Panc1 (cell line): ENCODE results near the gene CCDC187. TPM values are rescaled to one million over a fixed set of nuclear protein-coding genes. Genes with fewer than 3 reads are reported as not detected.

Experiments used
- ATAC-seq: fragments of 200-7000 bp; cut with Tn5 transposase; 2 replicates; pipeline ENCODE4 v1.9.1; 2020; ENCODE audit warnings: mild to moderate bottlenecking, moderate library complexity
- BruUV-seq: library from RNA; stranded (reverse); fragments of 400-500 nt; replicated peaks from 2 replicates; lab custom pipeline; 2021; lab: Mats Ljungman, UMichigan
- CTCF ChIA-PET: fragments of 300-600 bp; sonication (Branson Sonifier 250); formaldehyde crosslinking; loops from one replicate; lab custom pipeline; 2022; ENCODE audit warnings: antibody characterized with exemption; lab: Charles Lee
- POLR2A ChIA-PET: fragments of 300-600 bp; sonication (Branson Sonifier 250); formaldehyde crosslinking; loops from one replicate; lab custom pipeline; 2022; ENCODE audit warnings: antibody characterized with exemption; lab: Charles Lee
- DNase-seq: peaks from one replicate; pipeline ENCODE4 v3.0.0-alpha.2; 2010; ENCODE audit warnings: low read depth, low spot score
- H3K27ac ChIP-seq: 2 replicates; pipeline ENCODE4 v1.5.1; 2011; ENCODE audit warnings: mild to moderate bottlenecking, low read length, inconsistent platforms
- H3K27me3 ChIP-seq: fragments of 200-500 bp; sonication (Bioruptor generic); 2 replicates; pipeline ENCODE4 v1.6.0; 2014; ENCODE audit warnings: low read length, inconsistent platforms; ENCODE audit not compliant: control insufficient read depth, insufficient read depth
- H3K36me3 ChIP-seq: fragments of 200-500 bp; sonication (Bioruptor generic); 2 replicates; pipeline ENCODE4 v1.5.1; 2014; ENCODE audit warnings: inconsistent platforms, mild to moderate bottlenecking, low read length, moderate library complexity; ENCODE audit not compliant: control insufficient read depth, insufficient read depth
- H3K4me1 ChIP-seq: 2 replicates; pipeline ENCODE4 v1.5.1; 2011; ENCODE audit warnings: inconsistent platforms, mild to moderate bottlenecking, low read length, moderate library complexity; ENCODE audit not compliant: control insufficient read depth, insufficient read depth
- H3K4me3 ChIP-seq, 2 experiments: 2 replicates each; pipeline ENCODE4 v1.5.1; 2011 to 2012; ENCODE audit warnings: low read depth in 2 of 2, low read length in 2 of 2, mild to moderate bottlenecking in 2 of 2, inconsistent platforms in 1 of 2, moderate library complexity in 1 of 2
- H3K9me3 ChIP-seq: fragments of 200-500 bp; sonication (Bioruptor generic); 2 replicates; pipeline ENCODE4 v1.5.1; 2014; ENCODE audit warnings: low read depth, mild to moderate bottlenecking, inconsistent platforms, low read length, moderate library complexity; ENCODE audit not compliant: control insufficient read depth, insufficient read depth
- CTCF ChIP-seq: fragments of 450-650 bp; IDR thresholded peaks from 2 replicates; pipeline ENCODE4 v1.5.1; 2017; ENCODE audit warnings: mild to moderate bottlenecking
- POLR2AphosphoS5 ChIP-seq: IDR thresholded peaks from 2 replicates; pipeline ENCODE4 v1.6.1; 2012; ENCODE audit warnings: mild to moderate bottlenecking, low read depth, low read length, moderate library complexity
- REST ChIP-seq, 2 experiments: IDR thresholded peaks; 2 replicates each; pipeline ENCODE4 v1.6.1; 2011 to 2012; ENCODE audit warnings: low read depth in 2 of 2, control low read depth in 1 of 2, low read length in 1 of 2, mild to moderate bottlenecking in 1 of 2, moderate library complexity in 1 of 2; ENCODE audit not compliant: insufficient read depth in 1 of 2
- SIN3A ChIP-seq: IDR thresholded peaks from 2 replicates; pipeline ENCODE4 v1.6.1; 2012; ENCODE audit warnings: low read depth, mild to moderate bottlenecking, low read length, moderate library complexity, borderline replicate concordance; ENCODE audit not compliant: insufficient read depth
- TCF7L2 ChIP-seq: IDR thresholded peaks from 2 replicates; pipeline ENCODE4 v1.6.1; 2011; ENCODE audit warnings: mild to moderate bottlenecking, low read depth, low read length, inconsistent platforms
- in situ Hi-C: cut with HindIII; loops from 2 replicates; pipeline ENCODE4 v1.10.0; 2016; ENCODE audit warnings: low sequenced_read_pairs, low pct_unique_long_range_greater_than_20kb
- intact Hi-C: fragments of 100-400 bp; cut with micrococcal nuclease; formaldehyde crosslinking; loops from one replicate; pipeline ENCODE4 v1.10.0; 2022; ENCODE audit not compliant: unreplicated experiment
- total RNA-seq: library from RNA; stranded (reverse); gene quantifications from one replicate; pipeline ENCODE4 v1.2.1, GENCODE V29; 2021; ENCODE audit not compliant: unreplicated experiment

CCDC187 gene
- total RNA-seq, 1 experiment from 2014 or later, result not detected

GRCh38 chr9:136244969-136245218 is 59.0 kb downstream of the CCDC187 start:
- Histone ChIP-seq H3K36me3 (peaks cover 4% of the 10 kb centered on the region; the same call in 1 of the 2 replicates), H3K9me3 (no peaks in the 10 kb centered on the region), H3K4me1 (peaks cover 15% of the 10 kb centered on the region), H3K4me3 (peak overlapping the region; percentile 71 to 84), H3K27ac (peak overlapping the region; percentile 86), H3K27me3 (no peaks in the 10 kb centered on the region)
- ChIA-PET CTCF (no interaction called here), POLR2A (no interaction called here)
- no peak for DNase-seq
- no peak for ATAC-seq
- intact Hi-C loops (no loop called here), in situ Hi-C loops (no loop called here)
- TF ChIP-seq SIN3A (no peak), CTCF (no peak), REST (IDR thresholded peaks at IDR 0.05; ENCODE audit: insufficient read depth in 1 of 2, low read depth in 2 of 2, low read length in 1 of 2) (no peak), TCF7L2 (no peak), POLR2AphosphoS5 (no peak)
- no TSS peak for BruUV-seq

- peak overlapping the region; percentile 86 for H3K27ac ChIP-seq
- H3K9me3 ChIP-seq, result no peaks in the 10 kb centered on the region
- DNase-seq (no peak), ATAC-seq (no peak)
- H3K27me3 ChIP-seq, result no peaks in the 10 kb centered on the region
- H3K4me1 ChIP-seq, result peaks cover 15% of the 10 kb centered on the region
- peak overlapping the region; percentile 71 to 84 for H3K4me3 ChIP-seq
- ChIA-PET POLR2A (no interaction called here), CTCF (no interaction called here)
- TF ChIP-seq TCF7L2 (no peak), POLR2AphosphoS5 (no peak), CTCF (no peak), SIN3A (no peak), REST (IDR thresholded peaks at IDR 0.05; ENCODE audit: insufficient read depth in 1 of 2, low read depth in 2 of 2, low read length in 1 of 2) (no peak)
- in situ Hi-C loops, result no loop called here
- intact Hi-C loops, result no loop called here
- H3K36me3 ChIP-seq, result peaks cover 4% of the 10 kb centered on the region; the same call in 1 of the 2 replicates
- TSS peak; percentile 79 for BruUV-seq
Observed at GRCh38 chr9:136244122-136244968, 59.5 kb downstream of the CCDC187 start.
